DMS53 treated with DMSO at 0.1 percent for 48 hours (cell line): ENCODE measurements around the gene ZNF775.
A peak's percentile ranks its signal among the peaks of the same experiment; 100 is the strongest.

Experiments used
- DNase-seq: peaks from one replicate; lab custom pipeline; 2025; ENCODE audit not compliant: unreplicated experiment; lab: John Stamatoyannopoulos, UW

ZNF775 gene

DNA sequence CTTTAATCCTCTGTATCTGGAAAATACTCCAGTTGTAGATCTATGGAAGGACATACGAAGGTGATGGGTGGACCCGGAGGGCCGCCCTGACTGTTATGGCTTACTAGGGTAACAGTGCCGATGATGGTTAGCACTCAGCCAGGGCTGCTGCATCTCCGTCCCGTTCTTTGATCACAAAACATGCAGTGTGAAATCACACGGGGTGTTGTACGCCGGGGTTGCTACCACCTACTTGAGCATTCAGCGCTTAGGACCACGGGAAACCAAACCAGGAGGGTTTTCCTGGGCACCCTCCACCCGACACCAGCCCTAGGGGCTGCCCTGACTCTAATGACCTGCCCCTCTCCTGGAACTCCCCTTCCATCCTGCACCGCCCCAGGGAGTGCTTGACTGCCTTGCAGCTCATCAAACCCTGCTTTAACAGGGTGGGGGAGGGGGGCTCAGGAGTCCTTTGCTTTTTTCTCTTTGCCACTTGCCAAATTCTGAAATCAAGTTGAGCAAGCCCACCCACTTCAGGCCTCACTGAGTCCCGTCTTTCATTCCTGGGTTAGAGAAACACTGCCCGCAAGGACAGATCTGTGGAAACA is 20.4 kb downstream of the ZNF775 start:
- no peak for DNase-seq

GRCh38 chr7:150400008-150400787 is 21.1 kb downstream of the ZNF775 start:
- DNase-seq, result no peak

GRCh38 chr7:150400788-150401423 is 21.8 kb downstream of the ZNF775 start:
- no peak for DNase-seq

GRCh38 chr7:150401424-150401790 is 22.3 kb downstream of the ZNF775 start:
- DNase-seq, result no peak

GRCh38 chr7:150401861-150402631 is 22.9 kb downstream of the ZNF775 start:
- no peak for DNase-seq

- no peak for DNase-seq
Measured at GRCh38 chr7:150402671-150403321, 23.7 kb downstream of the ZNF775 start.

DNA sequence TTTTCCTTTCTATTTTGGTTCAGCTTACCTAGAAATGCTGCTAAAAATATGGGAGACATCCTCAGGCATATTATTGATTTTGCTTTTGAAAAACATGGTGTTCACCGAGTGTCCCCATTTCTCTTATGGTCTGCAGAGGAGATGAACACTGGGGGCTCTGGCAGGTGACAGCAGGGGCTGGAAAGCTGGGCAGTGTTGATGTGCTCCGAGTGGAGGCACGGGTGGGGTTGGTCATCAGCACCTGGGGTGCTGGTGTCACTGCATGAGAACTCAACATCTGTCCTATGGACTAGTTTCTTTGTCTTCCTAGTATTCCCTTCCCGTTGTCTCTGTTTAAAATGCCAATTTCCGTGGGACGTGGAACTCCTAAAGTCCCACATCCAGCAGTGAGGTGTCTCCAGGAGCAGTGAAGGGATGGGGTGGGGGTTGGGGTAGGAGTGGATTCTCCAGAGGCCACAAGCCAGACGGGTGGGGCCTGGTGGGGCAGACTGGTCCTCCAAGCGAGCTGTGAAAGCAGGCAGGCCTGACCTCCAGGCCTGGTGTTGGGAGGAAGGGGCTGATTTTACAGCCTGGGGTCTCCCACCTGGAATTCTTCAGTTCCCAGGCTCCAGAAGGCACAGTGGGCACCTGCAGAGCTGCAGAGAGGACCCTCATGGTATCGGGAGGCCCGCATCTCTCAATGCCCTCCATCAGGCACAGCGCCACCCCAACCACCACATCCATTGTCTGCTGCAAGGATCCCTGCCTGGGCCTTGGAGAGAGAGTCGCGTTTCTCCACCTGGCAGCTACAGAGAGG is 24.4 kb downstream of the ZNF775 start:
- no peak for DNase-seq

GRCh38 chr7:150404172-150404804 is 25.2 kb downstream of the ZNF775 start:
- DNase-seq, result no peak

DNA sequence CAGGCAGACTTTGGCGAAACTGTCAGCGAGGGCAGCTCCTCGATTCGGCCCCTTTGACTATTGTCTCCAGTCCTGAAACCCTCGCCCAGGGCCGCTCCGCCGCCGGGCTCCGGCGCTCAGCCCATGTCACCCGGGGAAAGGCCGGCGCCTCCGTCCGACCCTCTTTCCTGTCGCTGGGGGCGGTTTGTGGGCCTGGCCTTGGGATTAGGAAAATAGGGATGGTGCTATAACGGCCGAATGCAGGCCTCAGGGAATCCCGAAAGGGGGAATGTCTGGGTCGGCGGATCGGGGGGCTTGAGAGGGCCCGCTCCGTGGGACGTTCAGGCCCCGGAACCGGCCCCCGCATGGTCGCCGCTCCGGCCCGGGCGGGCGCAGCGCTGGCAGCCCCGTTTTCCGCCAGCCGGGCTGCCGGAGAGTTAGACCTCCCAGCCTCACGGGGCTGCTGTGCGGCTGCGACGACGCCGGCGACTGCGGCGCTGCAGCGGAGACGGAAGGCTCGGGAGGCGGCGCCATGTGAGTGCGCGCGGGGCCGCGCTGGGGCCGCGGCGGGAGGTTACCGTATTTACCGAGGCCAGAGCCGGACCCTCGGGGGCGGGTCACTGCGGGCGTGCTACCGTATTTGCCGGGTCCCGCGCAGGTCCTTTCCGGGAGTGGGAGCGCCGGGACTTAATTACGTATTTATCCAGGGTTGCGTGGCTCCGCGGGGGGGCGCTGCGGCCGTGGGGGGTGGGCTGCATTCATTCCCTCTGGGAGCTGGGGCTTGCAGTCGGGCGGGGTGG is 25.9 kb downstream of the ZNF775 start:
- peak; percentile 85 for DNase-seq

GRCh38 chr7:150405584-150406311 is 26.6 kb downstream of the ZNF775 start:
- peak; percentile 58 for DNase-seq

GRCh38 chr7:150406312-150406566 is 27.1 kb downstream of the ZNF775 start:
- no peak for DNase-seq

DNA sequence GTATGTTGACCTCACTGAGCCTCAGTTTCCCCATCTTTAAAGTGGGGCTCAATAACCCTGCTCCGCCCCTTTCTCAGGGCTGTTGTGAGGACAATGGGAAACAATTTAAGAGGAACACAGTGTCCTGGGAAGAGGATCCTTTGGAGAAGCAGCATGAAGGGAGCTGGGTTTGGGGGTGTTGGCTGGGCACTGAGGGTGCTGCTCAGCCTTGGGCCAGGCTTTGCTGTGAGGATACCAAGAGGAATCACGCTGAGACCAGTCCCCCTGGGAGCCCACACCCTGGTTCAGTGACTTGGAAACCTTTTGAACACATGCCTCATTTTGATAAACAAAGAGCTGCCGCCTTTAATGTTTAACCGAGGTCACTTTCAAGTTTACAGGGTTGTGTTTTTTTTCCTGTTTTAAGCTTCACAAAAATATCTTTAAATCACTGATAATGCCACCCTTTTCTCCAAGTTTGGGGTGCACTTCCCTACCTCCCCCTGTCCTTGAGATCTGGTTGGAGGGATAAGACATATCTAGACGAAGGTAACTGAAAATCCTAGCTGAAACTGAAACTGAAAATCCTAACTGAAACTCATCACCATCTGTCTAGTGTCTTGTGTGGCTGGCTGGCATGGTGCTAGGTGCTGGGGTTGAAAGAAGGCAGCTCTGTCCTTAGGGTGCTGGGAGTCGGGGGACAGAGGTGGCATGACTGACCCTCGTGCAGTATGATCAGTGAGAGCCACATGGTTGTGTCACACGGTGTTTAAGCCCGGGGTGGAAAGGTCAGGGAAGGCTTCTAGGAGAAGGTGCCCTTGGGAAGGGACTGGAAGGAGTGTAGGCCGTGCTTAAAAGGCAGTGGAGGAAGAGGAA is 27.7 kb downstream of the ZNF775 start:
- peak; percentile 53 for DNase-seq

GRCh38 chr7:150407588-150408392 is 28.7 kb downstream of the ZNF775 start:
- no peak for DNase-seq

- DNase-seq, result no peak
Measured at GRCh38 chr7:150408393-150409299, 29.5 kb downstream of the ZNF775 start.

DNA sequence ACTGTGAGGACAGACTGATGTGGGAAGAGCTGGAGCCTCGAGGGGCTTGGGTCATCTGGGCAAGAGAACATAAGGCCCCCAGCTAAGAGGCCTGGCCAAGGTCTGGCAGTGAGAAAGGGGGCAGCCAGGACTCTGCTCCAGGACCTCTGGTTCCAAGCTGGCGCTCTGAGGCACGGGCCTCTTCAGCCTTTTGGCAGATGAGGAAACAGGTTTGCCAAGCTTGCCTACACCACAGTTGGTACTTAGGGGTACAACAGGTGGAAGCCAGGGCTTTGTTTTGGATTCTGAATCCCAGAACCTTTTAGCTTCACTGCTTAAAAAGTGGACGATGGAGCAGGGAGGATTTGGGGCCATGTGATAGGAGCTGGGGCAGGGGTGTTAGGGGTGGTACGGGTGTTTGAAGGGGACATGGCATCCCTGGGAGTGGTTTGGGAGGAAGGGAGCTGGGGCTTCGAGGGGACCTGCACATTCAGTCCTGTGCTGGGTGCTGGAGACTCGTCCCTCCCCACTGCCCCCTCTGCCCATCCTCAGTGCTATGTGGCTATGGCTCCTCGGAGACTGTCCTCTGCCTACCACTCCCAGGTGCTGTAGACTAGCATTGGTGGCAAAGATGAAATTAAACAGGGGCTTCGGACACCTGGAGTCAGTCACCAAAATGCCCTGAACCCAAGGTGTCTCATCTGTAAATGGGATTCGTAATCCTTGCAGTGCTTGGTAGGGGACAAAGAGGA is 30.3 kb downstream of the ZNF775 start:
- no peak for DNase-seq
